ENCODE results near the gene GUCY1A2. TPM values are rescaled to one million over a fixed set of nuclear protein-coding genes. Genes with fewer than 3 reads are reported as not detected.

The GUCY1A2 gene
- total RNA-seq, 1 experiment from 2014 or later = 0.10 TPM

GRCh38 chr11:106681435-106681834 lies 336.8 kb downstream of the GUCY1A2 start:
- Histone ChIP-seq H3K27me3 (ENCODE audit: insufficient read depth, low read length) (peaks cover 4% of the 10 kb centered on the region; the same call in 1 of the 2 replicates), H3K9me2 (ENCODE audit: insufficient read depth) (no peaks in the 10 kb centered on the region), H4K20me1 (ENCODE audit: insufficient read depth) (no peaks in the 10 kb centered on the region), H3K27ac (ENCODE audit: low read depth, low read length) (no peak overlapping the region), H3K36me3 (ENCODE audit: control insufficient read depth in 1 of 2, insufficient read depth in 2 of 2, low read length in 2 of 2) (no peaks in the 10 kb centered on the region), H3K4me3 (replicated peaks in 1 of 2; ENCODE audit: low read depth in 1 of 2, low read length in 2 of 2) (no peak overlapping the region), H3K9me3 (ENCODE audit: control insufficient read depth in 1 of 2, insufficient read depth in 1 of 2, low read depth in 1 of 2, low read length in 2 of 2) (no peaks in the 10 kb centered on the region), H3K9ac (ENCODE audit: low read length) (no peak overlapping the region), H3K4me2 (ENCODE audit: low read length) (no peak overlapping the region), H2AFZ (ENCODE audit: low read depth, low read length, poor library complexity, severe bottlenecking) (no peak overlapping the region), H3K79me2 (ENCODE audit: insufficient read depth, low read length) (no peaks in the 10 kb centered on the region), H3K4me1 (ENCODE audit: control insufficient read depth in 1 of 2, insufficient read depth in 2 of 2, low read length in 2 of 2) (no peaks in the 10 kb centered on the region)
- BruUV-seq (replicated peaks) = no TSS peak
- CTCF ChIA-PET = no interaction called here
- RAD21 ChIA-PET (ENCODE audit: low non-redundant PET in 1 of 2, low total read pairs in 2 of 2, uncharacterized antibody in 2 of 2, unreplicated experiment in 2 of 2) = no interaction called here
- no peak for DNase-seq (ENCODE audit: low read depth, low spot score)
- intact Hi-C loops (cut with micrococcal nuclease) = no loop called here
- POLR2A ChIA-PET = no interaction called here
- TF ChIP-seq POLR2A (IDR thresholded peaks at IDR 0.05; ENCODE audit: borderline replicate concordance, extremely low read depth, insufficient read depth, insufficient read length) = no peak
- TF ChIP-seq EZH2phosphoT487 (IDR thresholded peaks at IDR 0.05; ENCODE audit: borderline replicate concordance) = no peak
- TF ChIP-seq ATF3 (IDR thresholded peaks at IDR 0.05) = no peak
- no peak for TF ChIP-seq ZNF274 (IDR thresholded peaks at IDR 0.05; ENCODE audit: low read depth, low read length)
- no peak for TF ChIP-seq JUND (IDR thresholded peaks at IDR 0.05)
- no peak for TF ChIP-seq POLR2AphosphoS5 (IDR thresholded peaks at IDR 0.05; ENCODE audit: low read depth, low read length)
- no peak for TF ChIP-seq CEBPB (IDR thresholded peaks at IDR 0.05; ENCODE audit: low read depth)
- no peak for TF ChIP-seq CBX3 (IDR thresholded peaks at IDR 0.05; ENCODE audit: low read depth)
- no peak for TF ChIP-seq EZH2 (IDR thresholded peaks at IDR 0.05)
- no peak for TF ChIP-seq FOSL1 (IDR thresholded peaks at IDR 0.05; ENCODE audit: low read depth)
- TF ChIP-seq ZFX (IDR thresholded peaks at IDR 0.05) = no peak
- no peak for TF ChIP-seq RAD21 (IDR thresholded peaks at IDR 0.05; ENCODE audit: low read depth)
- TF ChIP-seq SP1 (IDR thresholded peaks at IDR 0.05; ENCODE audit: low read depth) = no peak
- no peak for TF ChIP-seq SIN3A (IDR thresholded peaks at IDR 0.05; ENCODE audit: low read depth)
- no peak for TF ChIP-seq CTCF (IDR thresholded peaks at IDR 0.05 in 2 of 3, conservative IDR thresholded peaks at IDR 0.05 in 1 of 3; ENCODE audit: borderline replicate concordance in 1 of 3, insufficient read depth in 1 of 3, low read depth in 2 of 3, low read length in 2 of 3)
- TF ChIP-seq EGR1 (IDR thresholded peaks at IDR 0.05; ENCODE audit: low read depth) = no peak
- TF ChIP-seq ZBTB33 (IDR thresholded peaks at IDR 0.05; ENCODE audit: extremely low read depth, insufficient replicate concordance, low read length) = no peak
- TF ChIP-seq TCF7L2 (IDR thresholded peaks at IDR 0.05; ENCODE audit: borderline replicate concordance, extremely low read depth, insufficient read depth, insufficient read length) = no peak
- TF ChIP-seq MAX (IDR thresholded peaks at IDR 0.05) = no peak
- no peak for ATAC-seq
